Ovary (tissue), 3 donors: ENCODE results near the gene HNRNPUL1.
A peak's percentile ranks its signal among the peaks of the same experiment; 100 is the strongest.

Source experiments
- EP300 ChIP-seq: sonication (generic); formaldehyde crosslinking; IDR thresholded peaks from one replicate; pipeline ENCODE4 v1.6.1; 2017; ENCODE audit warnings: antibody characterized with exemption
- POLR2A ChIP-seq: fragments of 450-650 bp; IDR thresholded peaks from one replicate; pipeline ENCODE4 v1.6.1; 2017; ENCODE audit warnings: antibody characterized with exemption, mild to moderate bottlenecking, moderate library complexity
- TF ChIP-seq, protein P1 (sequence below), 3 donors: fragments of 450-650 bp in 2 of 3; fragments of 200-600 bp in 1 of 3; IDR thresholded peaks; one replicate each; pipeline versions ENCODE4 v1.5.1 to v1.8.0; 2016 to 2022; ENCODE audit warnings: antibody characterized with exemption in 3 of 3, mild to moderate bottlenecking in 1 of 3
- donor health status: DM: no; HTN: no; CAD: no.

DNA sequence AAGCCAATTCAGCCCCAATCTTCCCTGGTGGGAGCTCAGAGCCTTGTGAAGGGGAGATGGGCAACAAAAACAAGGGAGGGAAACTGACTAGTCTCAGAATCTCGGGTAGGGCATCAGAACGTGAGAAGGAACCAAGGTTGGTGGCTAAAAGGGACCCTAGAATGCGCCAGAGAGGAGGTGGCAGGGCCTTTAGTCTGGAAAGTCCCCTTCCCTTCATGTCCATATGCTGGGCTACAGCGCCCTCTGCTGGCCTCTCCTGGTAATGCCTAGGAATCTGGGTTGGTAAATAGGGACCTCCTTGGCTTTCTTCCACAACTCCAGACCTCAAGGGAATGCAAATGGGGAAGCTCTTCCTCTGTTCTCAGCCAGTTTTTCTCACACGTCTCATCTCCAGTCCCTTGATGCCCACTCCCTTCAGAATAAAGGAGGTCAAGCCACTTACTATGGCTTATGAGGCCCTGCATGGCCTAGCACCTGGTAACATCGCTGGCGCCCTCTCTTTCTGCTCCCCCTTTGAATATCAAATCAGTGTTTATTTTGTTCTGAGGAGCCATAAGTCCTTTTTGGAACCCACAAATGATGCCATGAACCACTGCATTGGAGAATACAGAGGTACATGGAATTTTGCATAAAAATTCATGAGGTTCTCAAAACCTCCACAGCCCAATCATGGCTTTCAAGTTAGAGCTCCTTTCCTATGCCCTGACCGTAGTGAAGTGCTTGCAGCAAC, 44.4 kb downstream of the HNRNPUL1 start:
- TF ChIP-seq, protein P1, sequence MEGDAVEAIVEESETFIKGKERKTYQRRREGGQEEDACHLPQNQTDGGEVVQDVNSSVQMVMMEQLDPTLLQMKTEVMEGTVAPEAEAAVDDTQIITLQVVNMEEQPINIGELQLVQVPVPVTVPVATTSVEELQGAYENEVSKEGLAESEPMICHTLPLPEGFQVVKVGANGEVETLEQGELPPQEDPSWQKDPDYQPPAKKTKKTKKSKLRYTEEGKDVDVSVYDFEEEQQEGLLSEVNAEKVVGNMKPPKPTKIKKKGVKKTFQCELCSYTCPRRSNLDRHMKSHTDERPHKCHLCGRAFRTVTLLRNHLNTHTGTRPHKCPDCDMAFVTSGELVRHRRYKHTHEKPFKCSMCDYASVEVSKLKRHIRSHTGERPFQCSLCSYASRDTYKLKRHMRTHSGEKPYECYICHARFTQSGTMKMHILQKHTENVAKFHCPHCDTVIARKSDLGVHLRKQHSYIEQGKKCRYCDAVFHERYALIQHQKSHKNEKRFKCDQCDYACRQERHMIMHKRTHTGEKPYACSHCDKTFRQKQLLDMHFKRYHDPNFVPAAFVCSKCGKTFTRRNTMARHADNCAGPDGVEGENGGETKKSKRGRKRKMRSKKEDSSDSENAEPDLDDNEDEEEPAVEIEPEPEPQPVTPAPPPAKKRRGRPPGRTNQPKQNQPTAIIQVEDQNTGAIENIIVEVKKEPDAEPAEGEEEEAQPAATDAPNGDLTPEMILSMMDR (IDR thresholded peaks at IDR 0.05): peak; percentile 90 to 95 (median 93)
- TF ChIP-seq EP300 (no peak), POLR2A (no peak)
